Measurements from ENCODE around the gene THOC6. TPM values are rescaled to one million over a fixed set of nuclear protein-coding genes. Genes with fewer than 3 reads are reported as not detected.
"Not testable (repeated sequence)": the region's sequence is repeated elsewhere in the genome, so short reads cannot be mapped to it uniquely, and the experiment has no call there.

THOC6 gene
- total RNA-seq, 2 experiments from 2014 or later, result 46.9 to 50.2 TPM

DNA sequence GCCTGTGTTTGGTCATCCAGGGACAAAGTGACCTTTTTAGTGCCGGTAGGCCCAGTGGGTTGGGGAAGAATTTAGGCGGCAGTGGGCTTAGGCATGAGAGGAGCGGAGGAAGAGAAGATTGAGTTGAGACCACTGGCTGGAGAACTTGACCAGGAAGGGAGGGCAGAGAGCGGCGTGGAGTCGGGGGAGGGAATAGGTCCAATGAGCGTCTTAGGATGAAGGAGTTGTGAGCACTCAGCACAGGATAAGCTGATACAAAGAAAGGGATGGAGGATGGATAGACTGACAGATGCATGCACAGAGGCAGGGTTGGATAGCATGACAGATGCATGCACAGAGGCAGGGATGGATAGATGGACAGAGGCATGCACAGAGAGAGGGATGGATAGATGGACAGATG, 49.6 kb downstream of the THOC6 start:
- ChIA-PET POLR2A (no interaction called here), CTCF (no interaction called here)
- intact Hi-C loops (cut with DNase I, micrococcal nuclease), result no loop called here
- H3K27me3 Mint-ChIP-seq, result no peaks in the 10 kb centered on the region
- H3K4me3 Mint-ChIP-seq, result peak overlapping the region; percentile 78
- ATAC-seq (no peak), DNase-seq (no peak)
- H3K4me1 Mint-ChIP-seq, result peaks cover 90% of the 10 kb centered on the region
- H3K27ac Mint-ChIP-seq, result peak overlapping the region; percentile 99
- peaks cover 31% of the 10 kb centered on the region for H3K36me3 Mint-ChIP-seq (ENCODE audit: low read depth)
- no peaks in the 10 kb centered on the region for H3K9me3 Mint-ChIP-seq (ENCODE audit: low read depth)

DNA sequence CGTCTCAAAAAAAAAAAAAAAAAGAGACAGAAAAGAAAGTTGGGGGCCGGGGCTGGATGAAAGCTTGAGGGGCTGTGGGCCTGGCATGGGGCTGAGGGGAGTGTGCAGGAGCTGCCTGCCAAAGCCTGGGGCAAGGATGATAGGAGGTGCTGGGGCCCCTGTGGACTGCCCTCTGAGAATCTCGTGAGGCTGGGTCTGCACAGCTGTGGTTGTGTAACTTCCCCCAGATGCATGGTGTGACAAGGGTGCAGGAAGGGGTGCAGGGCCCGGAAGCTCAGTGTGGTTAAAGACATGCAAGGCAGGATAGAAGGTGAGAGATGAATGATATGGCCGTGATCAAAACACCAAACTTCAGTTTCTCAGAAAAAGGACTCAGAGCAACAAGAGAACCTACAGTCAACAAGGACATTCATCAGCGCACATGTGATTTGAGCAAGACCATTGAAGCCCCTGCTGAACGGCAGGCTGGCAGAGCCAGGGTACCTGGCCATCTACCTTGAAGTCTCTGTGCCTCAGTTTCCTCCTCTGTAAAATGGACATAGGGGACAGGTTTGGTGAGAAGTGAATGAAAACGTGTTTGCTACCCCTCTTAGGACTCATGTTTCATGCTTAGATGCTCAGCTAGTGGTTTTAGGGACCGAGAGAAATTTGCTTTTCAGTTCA, 51.2 kb downstream of the THOC6 start:
- DNase-seq, result peak; percentile 91
- Mint-ChIP-seq H3K4me3 (peak overlapping the region; percentile 78), H3K9me3 (ENCODE audit: low read depth) (peaks cover 3% of the 10 kb centered on the region), H3K4me1 (peaks cover 90% of the 10 kb centered on the region), H3K27me3 (no peaks in the 10 kb centered on the region), H3K27ac (peak overlapping the region; percentile 99), H3K36me3 (ENCODE audit: low read depth) (peaks cover 27% of the 10 kb centered on the region)
- ChIA-PET POLR2A (interaction anchor here (0.6 to 4.4 kb wide), 3 partner anchors 10 to 60 kb away, joined by 3 to 48 read pairs (median 6); partner anchors contain the start of genes IL32 and ZNF213), CTCF (interaction anchor here (0.7 to 5.0 kb wide), 9 partner anchors 9 to 92 kb away, joined by 3 to 24 read pairs (median 3); partner anchors contain the start of gene ZSCAN10)
- ATAC-seq, result peak; percentile 62
- intact Hi-C loops (cut with DNase I, micrococcal nuclease), result loop anchor here in 1 of 2 experiments (1.0 kb wide), 1 partner anchor 75 kb away; no protein-coding TSS in a partner anchor

GRCh38 chr16:3075523-3075915, 51.7 kb downstream of the THOC6 start:
- DNase-seq (peak; percentile 39), ATAC-seq (peak; percentile 5)
- H3K27ac Mint-ChIP-seq, result peak overlapping the region; percentile 99
- intact Hi-C loops (cut with DNase I, micrococcal nuclease), result loop anchor here in 1 of 2 experiments (1.0 kb wide), 1 partner anchor 75 kb away; no protein-coding TSS in a partner anchor
- H3K9me3 Mint-ChIP-seq (ENCODE audit: low read depth), result peaks cover 4% of the 10 kb centered on the region
- peaks cover 89% of the 10 kb centered on the region for H3K4me1 Mint-ChIP-seq
- CTCF ChIA-PET, result interaction anchor here (0.9 to 5.0 kb wide), 7 partner anchors 10 to 54 kb away, joined by 3 to 24 read pairs (median 8); partner anchors contain the start of genes IL32 and ZSCAN10
- H3K27me3 Mint-ChIP-seq, result no peaks in the 10 kb centered on the region
- peak overlapping the region; percentile 78 for H3K4me3 Mint-ChIP-seq
- peaks cover 26% of the 10 kb centered on the region for H3K36me3 Mint-ChIP-seq (ENCODE audit: low read depth)
- POLR2A ChIA-PET, result interaction anchor here (1.1 to 4.4 kb wide), 2 partner anchors 10 to 21 kb away, joined by 6 to 48 read pairs; partner anchors contain the start of gene IL32

DNA sequence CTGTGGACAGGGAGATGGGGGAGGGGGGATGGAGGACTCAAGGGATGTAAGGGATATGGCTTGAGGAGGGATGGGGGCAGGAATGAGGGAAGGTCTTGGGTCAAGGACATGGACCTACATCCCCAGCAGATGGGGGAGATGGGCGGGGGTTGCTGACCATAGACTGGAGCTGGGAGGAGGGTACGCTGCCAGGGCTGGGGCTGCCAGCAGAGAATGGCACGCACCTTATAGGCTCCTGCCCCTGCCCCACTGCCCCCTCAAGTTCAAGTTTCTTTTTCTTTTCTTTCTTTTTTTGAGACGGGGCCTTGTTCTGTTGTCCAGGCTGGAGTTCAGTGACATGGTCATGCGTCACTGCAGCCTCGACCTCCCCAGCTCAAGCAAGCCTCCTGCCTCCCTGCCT, 52.1 kb downstream of the THOC6 start:
- H3K27ac Mint-ChIP-seq, result peak overlapping the region; percentile 99
- ChIA-PET POLR2A (interaction anchor here (0.8 to 4.4 kb wide), 2 partner anchors 11 to 54 kb away, joined by 3 to 48 read pairs; partner anchors contain the start of gene IL32), CTCF (interaction anchor here (0.7 to 5.0 kb wide), 8 partner anchors 10 to 158 kb away, joined by 3 to 24 read pairs (median 8); partner anchors contain the start of genes IL32 and ZSCAN10)
- not testable (repeated sequence) for ATAC-seq; H3K9me3 Mint-ChIP-seq (ENCODE audit: low read depth); H3K27me3 Mint-ChIP-seq; DNase-seq
- intact Hi-C loops (cut with DNase I, micrococcal nuclease), result loop anchor here in 1 of 2 experiments (1.0 kb wide), 1 partner anchor 74 kb away; no protein-coding TSS in a partner anchor
- peak overlapping the region; percentile 78 for H3K4me3 Mint-ChIP-seq
- H3K4me1 Mint-ChIP-seq, result peaks cover 89% of the 10 kb centered on the region
- H3K36me3 Mint-ChIP-seq (ENCODE audit: low read depth), result peaks cover 30% of the 10 kb centered on the region

DNA sequence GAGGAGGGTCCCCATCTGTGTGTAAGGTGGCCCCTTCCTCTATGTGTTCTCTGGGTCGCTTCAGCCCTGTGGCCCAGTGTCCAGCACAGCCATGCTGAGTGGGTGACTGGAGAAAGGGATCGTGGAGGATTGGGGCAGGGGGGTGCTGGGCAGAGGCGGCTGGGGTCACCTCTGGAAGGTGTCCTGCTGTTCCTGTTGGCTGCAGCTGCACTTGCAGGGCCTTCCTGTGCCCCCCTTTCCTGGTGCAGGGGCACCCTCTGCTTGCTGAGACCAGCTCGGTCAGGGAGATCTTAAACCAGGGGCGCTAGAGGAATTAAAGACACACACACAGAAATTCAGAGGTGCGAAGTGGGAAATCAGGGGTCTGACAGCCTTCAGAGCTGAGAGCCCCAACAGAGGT, 52.7 kb downstream of the THOC6 start:
- Mint-ChIP-seq H3K27ac (peak overlapping the region; percentile 99), H3K27me3 (no peaks in the 10 kb centered on the region), H3K9me3 (ENCODE audit: low read depth) (peaks cover 7% of the 10 kb centered on the region), H3K4me3 (peak overlapping the region; percentile 78), H3K4me1 (peaks cover 88% of the 10 kb centered on the region), H3K36me3 (ENCODE audit: low read depth) (peaks cover 34% of the 10 kb centered on the region)
- CTCF ChIA-PET, result interaction anchor here (0.5 to 5.0 kb wide), 10 partner anchors 9 to 159 kb away, joined by 3 to 24 read pairs (median 4); partner anchors contain the start of genes IL32 and ZSCAN10
- intact Hi-C loops (cut with DNase I, micrococcal nuclease), result no loop called here
- ATAC-seq (no peak), DNase-seq (peak; percentile 28)
- POLR2A ChIA-PET, result interaction anchor here (0.8 to 4.4 kb wide), 2 partner anchors 11 to 55 kb away, joined by 3 to 48 read pairs; partner anchors contain the start of gene IL32

Other genes starting within 250 kb of the THOC6 start
- gene ELOB, start 246.8 kb upstream of the THOC6 start, total RNA-seq, result 100 to 1,000 TPM; 268 to 269 TPM
- gene PRSS33, start 236.5 kb upstream of the THOC6 start, total RNA-seq, result not detected
- not detected for gene PRSS41, start 225.6 kb upstream of the THOC6 start, total RNA-seq
- gene PRSS21, start 206.8 kb upstream of the THOC6 start, total RNA-seq, result under 1 TPM; 0.69 to 0.71 TPM
- gene ZG16B, start 193.7 kb upstream of the THOC6 start, total RNA-seq, result 1 to 10 TPM in 1 of 2 experiments, under 1 TPM in 1; 0.65 to 1.2 TPM
- not detected for gene PRSS22, start 165.9 kb upstream of the THOC6 start, total RNA-seq
- 10 to 100 TPM; 16.8 to 17.3 TPM for gene FLYWCH2, start 140.8 kb upstream of the THOC6 start, total RNA-seq
- gene FLYWCH1, start 112.1 kb upstream of the THOC6 start, total RNA-seq, result 10 to 100 TPM; 26.6 to 37.9 TPM
- gene KREMEN2, start 59.8 kb upstream of the THOC6 start, total RNA-seq, result not detected
- 10 to 100 TPM; 28.7 to 31.2 TPM for gene PAQR4, start 54.7 kb upstream of the THOC6 start, total RNA-seq
- gene PKMYT1, start 43.6 kb upstream of the THOC6 start, total RNA-seq, result 100 to 1,000 TPM; 101 to 117 TPM
- gene CLDN9, start 11.1 kb upstream of the THOC6 start, total RNA-seq, result not detected
- gene CLDN6, start 5.9 kb upstream of the THOC6 start, total RNA-seq, result not detected
- 1 to 10 TPM; 5.4 to 7.7 TPM for gene TNFRSF12A, start 3.7 kb upstream of the THOC6 start, total RNA-seq
- 10 to 100 TPM; 30.0 to 30.7 TPM for gene HCFC1R1, start 93 bp upstream of the THOC6 start, total RNA-seq
- 1 to 10 TPM in 1 of 2 experiments, under 1 TPM in 1; 0.58 to 1.2 TPM for gene BICDL2, start 12.9 kb downstream of the THOC6 start, total RNA-seq
- under 1 TPM; 0.55 to 0.91 TPM for gene MMP25, start 22.5 kb downstream of the THOC6 start, total RNA-seq
- gene IL32, start 41.6 kb downstream of the THOC6 start, total RNA-seq, result 1,000 to 10,000 TPM; 1,864 to 2,360 TPM
- under 1 TPM; 0.11 to 0.30 TPM for gene ZSCAN10, start 75.3 kb downstream of the THOC6 start, total RNA-seq
- under 1 TPM; 0.21 to 0.32 TPM for gene ZNF205, start 88.6 kb downstream of the THOC6 start, total RNA-seq
- gene ZNF213, start 111.0 kb downstream of the THOC6 start, total RNA-seq, result 1 to 10 TPM; 7.6 to 8.3 TPM
- not detected for gene OR1F1, start 164.2 kb downstream of the THOC6 start, total RNA-seq
- gene ZNF200, start 211.1 kb downstream of the THOC6 start, total RNA-seq, result 1 to 10 TPM; 8.3 to 9.0 TPM
- gene MEFV, start 232.6 kb downstream of the THOC6 start, total RNA-seq, result under 1 TPM; 0.09 to 0.14 TPM